Spleen (tissue), 11 donors: ENCODE results near the gene TSHZ2. TPM values are rescaled to one million over a fixed set of nuclear protein-coding genes. Genes with fewer than 3 reads are reported as not detected.

ENCODE experiments used
- polyA plus RNA-seq, 3 donors: library from polyadenylated mRNA; stranded (reverse); fragments of 200-250 nt; gene quantifications; one replicate each; pipeline ENCODE4 v1.2.1, GENCODE V29; 2013
- small RNA-seq, 4 donors: library from RNA; depleted of rRNA; stranded (forward); fragments of <200 nt; gene quantifications; one replicate each; pipeline ENCODE3, GENCODE V24; 2016
- total RNA-seq, 7 donors: library from RNA; depleted of rRNA in 3 of 7; stranded (reverse); fragments of >200 nt in 3 of 7; fragmentation: NEBNext Ultra II Directional in 4 of 7; extraction: Animal tissue kit (Norgen Biotek cat#: 25700) in 4 of 7; gene quantifications; one replicate each; pipeline versions ENCODE4 v1.1.0 to v1.2.1, GENCODE V29; 2016 to 2021
- donor health status: healthy with polysubstance abuse.
- donor health status: DM: no; HTN: no; CAD: no; lungs with moderate emphysema.
- donor health status: DM: no; HTN: no; CAD: no.
- donor health status: Bipolar disorder and iron deficiency.
- donor health status: healthy.
- donor health status: DM: no; HTN: no; CAD: no.
- donor health status: DM: yes; HTN: yes; CAD: no.

TSHZ2 gene
- total and polyA plus RNA-seq, 10 donors: 0.86 to 19.2 (median 15.7) TPM

Small RNA genes within 50 kb of the gene (small RNA-seq; reads per million reads assigned to genes)
- gene RF00019: 0 reads per million in 4 donors
